Measurements from ENCODE around the gene ADAM12. TPM values are rescaled to one million over a fixed set of nuclear protein-coding genes. Genes with fewer than 3 reads are reported as not detected.

Gene ADAM12
- total and polyA plus RNA-seq, 2 of the 13 experiments (the other 11 are each of a cell fraction or from before 2014, with no cell fraction given), result not detected

- FAIRE-seq, result no peak
- ATAC-seq, result no peak
- H4K20me1 ChIP-seq (ENCODE audit: insufficient read depth, low read length), result no peaks in the 10 kb centered on the region
- intact Hi-C loops (cut with micrococcal nuclease; ENCODE audit: unreplicated experiment) (no loop called here), in situ Hi-C loops (cut with HindIII; ENCODE audit: extremely low pct_ligation_motif_present, low pct_unique_long_range_greater_than_20kb) (no loop called here)
- ChIA-PET POLR2A (no interaction called here), CTCF (ENCODE audit: low intra/inter-chr PET ratio, low total read pairs) (no interaction called here)
- BruUV-seq (replicated peaks), result no TSS peak
- no peak for DNase-seq (ENCODE audit: low spot score)
- no peak overlapping the region for H3K27ac ChIP-seq (ENCODE audit: extremely low read length, insufficient read depth, low read length)
- H3K4me1 ChIP-seq (ENCODE audit: insufficient read depth, low read length), result no peaks in the 10 kb centered on the region
- TF ChIP-seq ZNF615 (CRISPR knock-in tag; IDR thresholded peaks at IDR 0.05; ENCODE audit: borderline replicate concordance) (no peak), EP300 (IDR thresholded peaks at IDR 0.05; ENCODE audit: low read depth in 2 of 2, low read length in 2 of 2) (no peak), EP300 (CRISPR knock-in tag; IDR thresholded peaks at IDR 0.05; ENCODE audit: borderline replicate concordance) (no peak), ZNF530 (CRISPR knock-in tag; IDR thresholded peaks at IDR 0.05; ENCODE audit: low read depth) (no peak)
- H2AFZ ChIP-seq (ENCODE audit: low read length), result no peak overlapping the region
- 54% methylated on average over 4 of the region's 5 CpGs for WGBS (ENCODE audit: low lambda C conversion rate)
- H3K27me3 ChIP-seq (ENCODE audit: control insufficient read depth in 1 of 2, insufficient read depth in 2 of 2, low read length in 2 of 2), result peaks cover 3 to 9% of the 10 kb centered on the region in 2 experiments; a peak in 3 of 5 replicates
- H3K9ac ChIP-seq (ENCODE audit: insufficient read depth, low read depth, low read length), result no peak overlapping the region
- H3K4me2 ChIP-seq (ENCODE audit: low read depth, low read length), result no peak overlapping the region
- H3K4me3 ChIP-seq (replicated peaks in 1 of 3; ENCODE audit: insufficient read depth in 1 of 3, low read depth in 2 of 3, low read length in 3 of 3), result no peak overlapping the region
- H3K79me2 ChIP-seq (ENCODE audit: insufficient read depth, low read length), result no peaks in the 10 kb centered on the region
- H3K9me3 ChIP-seq (ENCODE audit: low read length), result no peaks in the 10 kb centered on the region
- H3K36me3 ChIP-seq (replicated peaks in 1 of 2; ENCODE audit: control insufficient read depth in 1 of 2, insufficient read depth in 2 of 2, low read length in 2 of 2), result no peaks in the 10 kb centered on the region
Observed at GRCh38 chr10:126218174-126218573, 170.1 kb downstream of the ADAM12 start.

DNA sequence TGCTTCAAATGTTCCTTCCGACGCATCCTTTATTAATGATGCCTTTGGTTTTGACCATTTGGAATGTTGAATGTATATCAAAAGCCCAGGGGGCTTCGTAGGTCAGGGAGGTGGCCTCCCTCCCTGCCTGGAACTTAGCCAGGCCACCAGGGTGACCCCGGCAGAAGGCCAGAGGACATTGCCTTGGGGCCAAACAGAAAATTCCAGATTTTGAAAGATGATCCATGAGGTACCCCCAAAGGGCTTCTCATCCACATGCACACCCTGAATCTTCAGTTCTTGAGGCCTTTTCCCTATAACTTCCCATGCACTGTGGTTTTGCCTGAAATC, 171.7 kb downstream of the ADAM12 start:
- 36% methylated on average over 4 of the region's 4 CpGs for WGBS (ENCODE audit: low lambda C conversion rate)
- Histone ChIP-seq H2AFZ (ENCODE audit: low read length) (no peak overlapping the region), H3K4me1 (ENCODE audit: insufficient read depth, low read length) (no peaks in the 10 kb centered on the region), H3K4me3 (replicated peaks in 1 of 3; ENCODE audit: insufficient read depth in 1 of 3, low read depth in 2 of 3, low read length in 3 of 3) (no peak overlapping the region), H4K20me1 (ENCODE audit: insufficient read depth, low read length) (no peaks in the 10 kb centered on the region), H3K9ac (ENCODE audit: insufficient read depth, low read depth, low read length) (no peak overlapping the region), H3K27me3 (ENCODE audit: control insufficient read depth in 1 of 2, insufficient read depth in 2 of 2, low read length in 2 of 2) (peaks cover 0 to 1% of the 10 kb centered on the region in 2 experiments; a peak in 2 of 5 replicates), H3K9me3 (ENCODE audit: low read length) (no peaks in the 10 kb centered on the region), H3K79me2 (ENCODE audit: insufficient read depth, low read length) (no peaks in the 10 kb centered on the region), H3K27ac (ENCODE audit: extremely low read length, insufficient read depth, low read length) (no peak overlapping the region), H3K36me3 (replicated peaks in 1 of 2; ENCODE audit: control insufficient read depth in 1 of 2, insufficient read depth in 2 of 2, low read length in 2 of 2) (no peaks in the 10 kb centered on the region), H3K4me2 (ENCODE audit: low read depth, low read length) (no peak overlapping the region)
- in situ Hi-C loops (cut with HindIII; ENCODE audit: extremely low pct_ligation_motif_present, low pct_unique_long_range_greater_than_20kb) (no loop called here), intact Hi-C loops (cut with micrococcal nuclease; ENCODE audit: unreplicated experiment) (no loop called here)
- no peak for ATAC-seq
- BruUV-seq (replicated peaks), result no TSS peak
- no peak for FAIRE-seq
- ChIA-PET CTCF (ENCODE audit: low intra/inter-chr PET ratio, low total read pairs) (no interaction called here), POLR2A (no interaction called here)
- DNase-seq (ENCODE audit: low spot score), result no peak
- TF ChIP-seq PHF21A (CRISPR knock-in tag; IDR thresholded peaks at IDR 0.05), result no peak
- TF ChIP-seq, protein P1, sequence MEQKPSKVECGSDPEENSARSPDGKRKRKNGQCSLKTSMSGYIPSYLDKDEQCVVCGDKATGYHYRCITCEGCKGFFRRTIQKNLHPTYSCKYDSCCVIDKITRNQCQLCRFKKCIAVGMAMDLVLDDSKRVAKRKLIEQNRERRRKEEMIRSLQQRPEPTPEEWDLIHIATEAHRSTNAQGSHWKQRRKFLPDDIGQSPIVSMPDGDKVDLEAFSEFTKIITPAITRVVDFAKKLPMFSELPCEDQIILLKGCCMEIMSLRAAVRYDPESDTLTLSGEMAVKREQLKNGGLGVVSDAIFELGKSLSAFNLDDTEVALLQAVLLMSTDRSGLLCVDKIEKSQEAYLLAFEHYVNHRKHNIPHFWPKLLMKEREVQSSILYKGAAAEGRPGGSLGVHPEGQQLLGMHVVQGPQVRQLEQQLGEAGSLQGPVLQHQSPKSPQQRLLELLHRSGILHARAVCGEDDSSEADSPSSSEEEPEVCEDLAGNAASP (CRISPR knock-in tag; IDR thresholded peaks at IDR 0.05; ENCODE audit: borderline replicate concordance), result no peak
- TF ChIP-seq ZNF3 (CRISPR knock-in tag; IDR thresholded peaks at IDR 0.05), result no peak
- no peak for TF ChIP-seq ZBTB33 (CRISPR knock-in tag; IDR thresholded peaks at IDR 0.05)
- TF ChIP-seq POLR2AphosphoS5 (IDR thresholded peaks at IDR 0.05; ENCODE audit: low read depth, low read length), result no peak
- no peak for TF ChIP-seq NFIB (CRISPR knock-in tag; IDR thresholded peaks at IDR 0.05; ENCODE audit: borderline replicate concordance)
- TF ChIP-seq EED (CRISPR knock-in tag; IDR thresholded peaks at IDR 0.05), result no peak
- TF ChIP-seq ZNF562 (CRISPR knock-in tag; IDR thresholded peaks at IDR 0.05; ENCODE audit: borderline replicate concordance), result no peak
- TF ChIP-seq AGO1 (IDR thresholded peaks at IDR 0.05; ENCODE audit: low read depth, low read length, poor library complexity, severe bottlenecking), result no peak
- no peak for TF ChIP-seq MIER3 (CRISPR knock-in tag; IDR thresholded peaks at IDR 0.05; ENCODE audit: borderline replicate concordance)
- no peak for TF ChIP-seq SRSF1 (optimal IDR thresholded peaks at IDR 0.05; ENCODE audit: low read depth, low read length)
